Measurements from ENCODE around the gene C1orf174. TPM values are rescaled to one million over a fixed set of nuclear protein-coding genes. Genes with fewer than 3 reads are reported as not detected.
A peak's percentile ranks its signal among the peaks of the same experiment; 100 is the strongest.

The C1orf174 gene
- total RNA-seq, 1 donor from 2014 or later = 36.8 TPM

DNA sequence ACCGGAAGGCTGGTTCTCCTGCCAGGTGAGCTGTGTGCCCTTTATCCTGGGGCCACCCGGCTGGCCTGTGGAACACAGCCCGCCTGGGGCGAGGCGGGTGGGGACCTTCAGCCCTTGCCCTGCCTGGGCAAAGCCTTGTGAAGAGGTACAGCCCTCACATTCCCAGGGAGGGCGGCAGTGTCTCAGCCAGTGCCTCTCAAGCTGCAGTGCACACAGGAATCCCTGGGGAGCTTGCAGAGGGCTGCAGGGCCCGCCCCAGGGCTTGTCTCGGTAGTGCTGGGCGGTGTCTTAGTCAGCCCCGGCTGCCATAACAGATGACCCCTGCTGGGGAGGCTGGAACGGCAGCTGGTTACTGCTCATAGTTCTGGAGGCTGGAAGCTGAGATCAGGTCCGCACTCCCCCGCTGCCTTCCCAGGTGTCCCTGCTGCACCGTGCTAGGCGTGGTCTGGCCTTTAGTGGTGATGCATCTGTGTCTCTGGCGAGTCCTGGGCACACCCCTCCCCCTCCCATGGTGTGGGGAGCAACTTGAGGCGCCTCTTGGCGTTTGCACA, 30.2 kb downstream of the C1orf174 start:
- no peak overlapping the region for H3K4me3 Mint-ChIP-seq
- no peaks in the 10 kb centered on the region for H3K4me1 Mint-ChIP-seq
- H3K9me3 Mint-ChIP-seq = no peaks in the 10 kb centered on the region
- H3K36me3 Mint-ChIP-seq (ENCODE audit: low read depth) = peaks cover 17% of the 10 kb centered on the region
- DNase-seq (ENCODE audit: low read depth, low spot score) = no peak
- H3K27ac Mint-ChIP-seq (ENCODE audit: unreplicated experiment) = no peak overlapping the region
- no peaks in the 10 kb centered on the region for H3K27me3 Mint-ChIP-seq (ENCODE audit: low read depth)
- TF ChIP-seq CTCF (conservative IDR thresholded peaks at IDR 0.05) = no peak

GRCh38 chr1:3868464-3869006, 31.5 kb downstream of the C1orf174 start:
- Mint-ChIP-seq H3K36me3 (ENCODE audit: low read depth) (peaks cover 14% of the 10 kb centered on the region), H3K27ac (ENCODE audit: unreplicated experiment) (no peak overlapping the region), H3K4me1 (no peaks in the 10 kb centered on the region), H3K27me3 (ENCODE audit: low read depth) (no peaks in the 10 kb centered on the region), H3K9me3 (no peaks in the 10 kb centered on the region), H3K4me3 (no peak overlapping the region)
- no peak for TF ChIP-seq CTCF (conservative IDR thresholded peaks at IDR 0.05)
- no peak for DNase-seq (ENCODE audit: low read depth, low spot score)

- Mint-ChIP-seq H3K4me3 (no peak overlapping the region), H3K4me1 (no peaks in the 10 kb centered on the region), H3K36me3 (ENCODE audit: low read depth) (peaks cover 12% of the 10 kb centered on the region), H3K27me3 (ENCODE audit: low read depth) (no peaks in the 10 kb centered on the region), H3K9me3 (no peaks in the 10 kb centered on the region), H3K27ac (ENCODE audit: unreplicated experiment) (no peak overlapping the region)
- no peak for DNase-seq (ENCODE audit: low read depth, low spot score)
- TF ChIP-seq CTCF (conservative IDR thresholded peaks at IDR 0.05) = no peak
Observed at GRCh38 chr1:3865606-3866160, 34.4 kb downstream of the C1orf174 start.

GRCh38 chr1:3864884-3865283, 35.2 kb downstream of the C1orf174 start:
- no peak for DNase-seq (ENCODE audit: low read depth, low spot score)
- Mint-ChIP-seq H3K27ac (ENCODE audit: unreplicated experiment) (peak overlapping the region; percentile 10), H3K36me3 (ENCODE audit: low read depth) (peaks cover 12% of the 10 kb centered on the region), H3K4me1 (no peaks in the 10 kb centered on the region), H3K27me3 (ENCODE audit: low read depth) (no peaks in the 10 kb centered on the region), H3K4me3 (no peak overlapping the region), H3K9me3 (no peaks in the 10 kb centered on the region)
- TF ChIP-seq CTCF (conservative IDR thresholded peaks at IDR 0.05) = no peak

- H3K27ac Mint-ChIP-seq (ENCODE audit: unreplicated experiment) = peak overlapping the region; percentile 58
Observed at GRCh38 chr1:3863231-3863935, 36.7 kb downstream of the C1orf174 start.

More at GRCh38 chr1:3863231-3863935, 36.7 kb downstream of the C1orf174 start:
- no peak overlapping the region for H3K4me3 Mint-ChIP-seq
- H3K36me3 Mint-ChIP-seq (ENCODE audit: low read depth) = peaks cover 6% of the 10 kb centered on the region
- DNase-seq (ENCODE audit: low read depth, low spot score) = no peak
- no peak for TF ChIP-seq CTCF (conservative IDR thresholded peaks at IDR 0.05)
- H3K27me3 Mint-ChIP-seq (ENCODE audit: low read depth) = no peaks in the 10 kb centered on the region
- H3K4me1 Mint-ChIP-seq = peaks cover under 1% of the 10 kb centered on the region
- no peaks in the 10 kb centered on the region for H3K9me3 Mint-ChIP-seq
